Gastroesophageal sphincter (tissue), 4 donors: Measurements from ENCODE around the gene CIITA. TPM values are rescaled to one million over a fixed set of nuclear protein-coding genes. Genes with fewer than 3 reads are reported as not detected.
A peak's percentile ranks its signal among the peaks of the same experiment; 100 is the strongest.

Experiments used
- ATAC-seq: fragments of 150-250 bp; one replicate; pipeline ENCODE4 v1.9.1; 2016; ENCODE audit warnings: mild to moderate bottlenecking, moderate library complexity
- H3K27ac ChIP-seq, 4 donors: fragments of 200-600 bp; sonication (generic) in 3 of 4; 1 replicate in 3 of 4; 2 replicates in 1 of 4; pipeline ENCODE4 v1.5.1; 2016 to 2019
- H3K27me3 ChIP-seq: fragments of 200-600 bp; sonication (generic); one replicate; pipeline ENCODE4 v1.5.1; 2019
- H3K36me3 ChIP-seq, 2 donors: fragments of 200-600 bp; sonication (generic); one replicate each; pipeline ENCODE4 v1.5.1; 2019; ENCODE audit warnings: control low read depth in 1 of 2
- H3K4me1 ChIP-seq, 3 donors: fragments of 200-600 bp; sonication (generic); 1 replicate in 2 of 3; 2 replicates in 1 of 3; pipeline ENCODE4 v1.5.1; 2016 to 2019; ENCODE audit warnings: control low read depth in 2 of 3
- H3K4me3 ChIP-seq, 2 donors: fragments of 200-600 bp; sonication (generic); one replicate each; pipeline ENCODE4 v1.5.1; 2019; ENCODE audit warnings: mild to moderate bottlenecking in 1 of 2, moderate library complexity in 1 of 2
- H3K9me3 ChIP-seq, 3 donors: fragments of 200-600 bp; sonication (generic); one replicate each; pipeline ENCODE4 v1.5.1; 2017 to 2019; ENCODE audit warnings: control low read depth in 2 of 3
- CTCF ChIP-seq, 4 experiments: fragments of 200-600 bp in 2 of 4; fragments of 450-650 bp in 2 of 4; sonication (generic) in 1 of 4; IDR thresholded peaks; one replicate each; pipeline ENCODE4 v1.5.1; 2017 to 2019; ENCODE audit warnings: antibody characterized with exemption in 4 of 4, mild to moderate bottlenecking in 2 of 4, moderate library complexity in 2 of 4
- EP300 ChIP-seq: sonication (generic); formaldehyde crosslinking; IDR thresholded peaks from one replicate; pipeline ENCODE4 v1.6.1; 2017; ENCODE audit warnings: antibody characterized with exemption, mild to moderate bottlenecking
- POLR2A ChIP-seq, 2 donors: fragments of 450-650 bp; IDR thresholded peaks; one replicate each; pipeline ENCODE4 v1.6.1; 2017; ENCODE audit warnings: antibody characterized with exemption in 2 of 2, mild to moderate bottlenecking in 2 of 2, moderate library complexity in 1 of 2
- POLR2AphosphoS5 ChIP-seq: sonication (generic); formaldehyde crosslinking; IDR thresholded peaks from one replicate; pipeline ENCODE4 v1.6.1; 2017; ENCODE audit warnings: antibody characterized with exemption
- WGBS, 2 donors: methylation state at CpG; one replicate each; pipeline ENCODE4 v1.1.5; 2018; ENCODE audit warnings: low coverage in 1 of 2; 5-methylcytosine and 5-hydroxymethylcytosine counted together
- total RNA-seq, 4 donors: library from RNA; depleted of rRNA; stranded (reverse); fragments of >200 nt; gene quantifications; one replicate each; pipeline ENCODE4 v1.1.0, GENCODE V29; 2016

The CIITA gene
- total RNA-seq, 4 donors from 2014 or later, result 4.3 to 26.5 (median 7.4) TPM

- H3K27ac ChIP-seq, result peak overlapping the region; percentile 48 to 91 (median 84)
- no peaks in the 10 kb centered on the region for H3K27me3 ChIP-seq
- TF ChIP-seq CTCF (IDR thresholded peaks at IDR 0.05), result peak in 1 of 4 experiments; percentile 15
- no peak for TF ChIP-seq EP300
- peak; percentile 54 for TF ChIP-seq POLR2AphosphoS5
- TF ChIP-seq POLR2A (IDR thresholded peaks at IDR 0.05), result no peak
- H3K4me3 ChIP-seq, result peak overlapping the region in 1 of 2 donors; percentile 1
- H3K4me1 ChIP-seq, result peaks cover 0 to 45% (median 11%) of the 10 kb centered on the region in 3 donors
- no peaks in the 10 kb centered on the region for H3K9me3 ChIP-seq
- ATAC-seq, result peak; percentile 93
- H3K36me3 ChIP-seq, result peaks cover 0 to 48% of the 10 kb centered on the region in 2 donors
- WGBS, 2 donors, result 5 to 18% methylated on average over 7 to 9 of the region's 19 CpGs
Measured at GRCh38 chr16:10979717-10980601, 103.0 kb downstream of the CIITA start.

- peaks cover 0 to 45% (median 11%) of the 10 kb centered on the region in 3 donors for H3K4me1 ChIP-seq
- H3K27ac ChIP-seq, result peak overlapping the region in 3 of 4 donors; percentile 82 to 91 (median 86)
- no peak for ATAC-seq
- H3K36me3 ChIP-seq, result peaks cover 0 to 44% of the 10 kb centered on the region in 2 donors
- 70 to 71% methylated on average over 1 to 3 of the region's 3 CpGs for WGBS, 2 donors
- H3K4me3 ChIP-seq, result no peak overlapping the region
- no peaks in the 10 kb centered on the region for H3K27me3 ChIP-seq
- TF ChIP-seq CTCF (IDR thresholded peaks at IDR 0.05), result no peak
- no peak for TF ChIP-seq EP300
- TF ChIP-seq POLR2AphosphoS5, result no peak
- TF ChIP-seq POLR2A (IDR thresholded peaks at IDR 0.05), result no peak
- no peaks in the 10 kb centered on the region for H3K9me3 ChIP-seq
Measured at GRCh38 chr16:10980813-10981212, 103.8 kb downstream of the CIITA start.

GRCh38 chr16:10981697-10982216, 104.8 kb downstream of the CIITA start:
- no peak for ATAC-seq

GRCh38 chr16:10982465-10983150, 105.6 kb downstream of the CIITA start:
- TF ChIP-seq POLR2A (IDR thresholded peaks at IDR 0.05), result no peak
- TF ChIP-seq EP300, result no peak
- TF ChIP-seq CTCF (IDR thresholded peaks at IDR 0.05), result no peak
- Histone ChIP-seq H3K36me3 (peaks cover 0 to 34% of the 10 kb centered on the region in 2 donors), H3K27me3 (no peaks in the 10 kb centered on the region), H3K4me1 (peaks cover 0 to 45% (median 11%) of the 10 kb centered on the region in 3 donors), H3K27ac (peak overlapping the region in 2 of 4 donors; percentile 31 to 48), H3K4me3 (no peak overlapping the region), H3K9me3 (no peaks in the 10 kb centered on the region)
- no peak for ATAC-seq
- WGBS, 2 donors, result 54 to 67% methylated on average over 9 to 11 of the region's 15 CpGs

More at GRCh38 chr16:10981697-10982216, 104.8 kb downstream of the CIITA start:
- H3K9me3 ChIP-seq, result no peaks in the 10 kb centered on the region
- peaks cover 0 to 39% of the 10 kb centered on the region in 2 donors for H3K36me3 ChIP-seq
- 93 to 100% methylated on average over 2 to 3 of the region's 4 CpGs for WGBS, 2 donors
- H3K4me1 ChIP-seq, result peaks cover 0 to 45% (median 11%) of the 10 kb centered on the region in 3 donors
- H3K27me3 ChIP-seq, result no peaks in the 10 kb centered on the region
- H3K27ac ChIP-seq, result peak overlapping the region in 2 of 4 donors; percentile 31 to 86
- TF ChIP-seq CTCF (IDR thresholded peaks at IDR 0.05), result peak in 1 of 4 experiments; percentile 16
- no peak for TF ChIP-seq EP300
- TF ChIP-seq POLR2AphosphoS5, result no peak
- H3K4me3 ChIP-seq, result no peak overlapping the region
